Measurements from ENCODE around the gene GPAM. TPM values are rescaled to one million over a fixed set of nuclear protein-coding genes. Genes with fewer than 3 reads are reported as not detected.

The GPAM gene, protein sequence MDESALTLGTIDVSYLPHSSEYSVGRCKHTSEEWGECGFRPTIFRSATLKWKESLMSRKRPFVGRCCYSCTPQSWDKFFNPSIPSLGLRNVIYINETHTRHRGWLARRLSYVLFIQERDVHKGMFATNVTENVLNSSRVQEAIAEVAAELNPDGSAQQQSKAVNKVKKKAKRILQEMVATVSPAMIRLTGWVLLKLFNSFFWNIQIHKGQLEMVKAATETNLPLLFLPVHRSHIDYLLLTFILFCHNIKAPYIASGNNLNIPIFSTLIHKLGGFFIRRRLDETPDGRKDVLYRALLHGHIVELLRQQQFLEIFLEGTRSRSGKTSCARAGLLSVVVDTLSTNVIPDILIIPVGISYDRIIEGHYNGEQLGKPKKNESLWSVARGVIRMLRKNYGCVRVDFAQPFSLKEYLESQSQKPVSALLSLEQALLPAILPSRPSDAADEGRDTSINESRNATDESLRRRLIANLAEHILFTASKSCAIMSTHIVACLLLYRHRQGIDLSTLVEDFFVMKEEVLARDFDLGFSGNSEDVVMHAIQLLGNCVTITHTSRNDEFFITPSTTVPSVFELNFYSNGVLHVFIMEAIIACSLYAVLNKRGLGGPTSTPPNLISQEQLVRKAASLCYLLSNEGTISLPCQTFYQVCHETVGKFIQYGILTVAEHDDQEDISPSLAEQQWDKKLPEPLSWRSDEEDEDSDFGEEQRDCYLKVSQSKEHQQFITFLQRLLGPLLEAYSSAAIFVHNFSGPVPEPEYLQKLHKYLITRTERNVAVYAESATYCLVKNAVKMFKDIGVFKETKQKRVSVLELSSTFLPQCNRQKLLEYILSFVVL
- 1 to 10 TPM in 3 of 4 donors, under 1 TPM in 1; 1.00 to 6.6 (median 5.8) TPM for total RNA-seq

DNA sequence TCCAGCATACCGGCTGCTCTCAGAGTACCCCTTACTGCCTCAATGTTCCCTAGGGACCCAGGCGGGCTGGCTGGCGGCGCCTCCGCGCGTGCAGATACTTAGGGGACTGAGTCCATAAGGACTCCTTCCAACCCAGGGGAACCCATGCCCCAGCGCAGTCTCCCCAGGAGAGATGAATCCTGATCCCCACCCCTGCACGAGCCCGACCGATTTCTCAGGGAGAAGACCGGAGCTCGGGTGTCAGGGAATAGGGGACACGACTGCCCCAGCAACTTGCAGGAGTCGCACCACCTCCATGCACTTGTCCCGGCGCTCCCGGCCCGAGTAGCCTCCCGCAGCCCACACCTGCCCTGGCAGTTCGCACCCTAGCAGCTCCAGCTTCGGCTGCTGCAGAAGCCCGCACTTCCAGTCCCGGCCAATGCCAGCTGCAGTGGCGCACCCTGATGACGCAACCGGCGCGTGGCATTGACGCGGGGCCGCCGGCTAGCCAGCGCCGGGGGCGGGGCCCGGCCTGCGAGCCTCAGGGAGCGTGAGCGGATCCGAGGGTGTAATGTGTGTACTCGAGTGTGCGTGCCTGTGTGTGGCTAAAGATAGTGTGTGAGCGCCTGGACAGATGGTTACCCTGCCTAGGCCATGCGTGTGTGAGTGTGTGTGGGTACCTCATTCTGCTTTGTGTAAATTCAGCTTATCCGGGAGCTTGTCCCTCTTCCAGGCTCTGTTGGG, at the start of gene GPAM:
TSS of gene GPAM (minus strand) at position 437 of the 723 bp plus-strand sequence. CDS start 1,981 bp downstream, outside the sequence.
- in situ Hi-C loops (cut with MboI; ENCODE audit: low pct_ligation_motif_present in 1 of 4, low pct_unique_long_range_greater_than_20kb in 1 of 4, low sequenced_read_pairs in 3 of 4) = loop anchor here (25.0 kb wide), 2 partner anchors 129 to 254 kb away; partner anchors contain the start of genes VTI1A (in 4 of the 4) and ZDHHC6 (in 4 of the 4)
- H3K27me3 ChIP-seq = no peaks in the 10 kb centered on the region
- peak within 1 kb of the TSS; percentile 74 to 82 (median 79) for H3K27ac ChIP-seq
- 1% methylated on average over 18 of the region's 46 CpGs; no CpG with 5 or more reads in 1 of the 2 donors for WGBS, 2 donors (ENCODE audit: low coverage in 1 of 2)
- TF ChIP-seq EP300 (IDR thresholded peaks at IDR 0.05; ENCODE audit: low read depth) = peak; percentile 19
- peak; percentile 80 for TF ChIP-seq POLR2A (IDR thresholded peaks at IDR 0.05)
- peak; percentile 89 to 92 (median 92) for TF ChIP-seq POLR2AphosphoS5 (IDR thresholded peaks at IDR 0.05)
- TF ChIP-seq CTCF (IDR thresholded peaks at IDR 0.05) = peak in 1 of 5 experiments; percentile 28
- peak within 1 kb of the TSS; percentile 41 to 84 (median 66) for H3K4me3 ChIP-seq
- H3K36me3 ChIP-seq = no peaks in the 10 kb centered on the region
- peaks cover 10 to 13% (median 12%) of the 10 kb centered on the region in 4 donors for H3K4me1 ChIP-seq
- no peaks in the 10 kb centered on the region for H3K9me3 ChIP-seq
- intact Hi-C loops (cut with DNase I; ENCODE audit: low total_unique reads) = no loop called here
- DNase-seq = peak; percentile 98

DNA sequence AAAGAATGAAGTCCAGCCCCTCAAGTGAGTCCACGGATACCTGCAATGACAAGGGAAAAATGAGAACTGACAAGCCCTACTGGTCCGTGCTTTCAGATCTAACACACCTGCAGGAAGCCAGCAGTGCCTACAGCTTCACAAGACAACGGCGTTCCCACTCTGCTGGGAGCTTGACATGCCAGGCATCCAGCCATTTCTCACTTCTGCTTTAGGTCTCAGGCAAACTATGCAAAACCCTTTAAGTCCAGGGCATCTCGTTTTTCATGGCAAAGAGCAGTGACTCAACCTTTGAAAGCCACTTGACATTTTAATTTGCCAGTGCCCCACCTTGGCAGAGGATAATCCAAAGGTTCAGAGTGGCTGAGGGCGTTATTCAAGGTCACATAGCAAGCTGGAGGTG, 49.1 kb upstream of the GPAM start:
- Histone ChIP-seq H3K27ac (no peak overlapping the region), H3K27me3 (no peaks in the 10 kb centered on the region), H3K36me3 (no peaks in the 10 kb centered on the region), H3K4me3 (no peak overlapping the region), H3K9me3 (no peaks in the 10 kb centered on the region), H3K4me1 (no peaks in the 10 kb centered on the region)
- in situ Hi-C loops (cut with MboI; ENCODE audit: low pct_ligation_motif_present in 1 of 4, low pct_unique_long_range_greater_than_20kb in 1 of 4, low sequenced_read_pairs in 3 of 4) = no loop called here
- intact Hi-C loops (cut with DNase I; ENCODE audit: low total_unique reads) = no loop called here
- 51 to 59% methylated on average over 3 to 6 of the region's 6 CpGs for WGBS, 2 donors (ENCODE audit: low coverage in 1 of 2)
- TF ChIP-seq POLR2AphosphoS5 (IDR thresholded peaks at IDR 0.05) (no peak), EP300 (IDR thresholded peaks at IDR 0.05; ENCODE audit: low read depth) (no peak), POLR2A (IDR thresholded peaks at IDR 0.05) (no peak), CTCF (IDR thresholded peaks at IDR 0.05) (no peak)
- DNase-seq = no peak

DNA sequence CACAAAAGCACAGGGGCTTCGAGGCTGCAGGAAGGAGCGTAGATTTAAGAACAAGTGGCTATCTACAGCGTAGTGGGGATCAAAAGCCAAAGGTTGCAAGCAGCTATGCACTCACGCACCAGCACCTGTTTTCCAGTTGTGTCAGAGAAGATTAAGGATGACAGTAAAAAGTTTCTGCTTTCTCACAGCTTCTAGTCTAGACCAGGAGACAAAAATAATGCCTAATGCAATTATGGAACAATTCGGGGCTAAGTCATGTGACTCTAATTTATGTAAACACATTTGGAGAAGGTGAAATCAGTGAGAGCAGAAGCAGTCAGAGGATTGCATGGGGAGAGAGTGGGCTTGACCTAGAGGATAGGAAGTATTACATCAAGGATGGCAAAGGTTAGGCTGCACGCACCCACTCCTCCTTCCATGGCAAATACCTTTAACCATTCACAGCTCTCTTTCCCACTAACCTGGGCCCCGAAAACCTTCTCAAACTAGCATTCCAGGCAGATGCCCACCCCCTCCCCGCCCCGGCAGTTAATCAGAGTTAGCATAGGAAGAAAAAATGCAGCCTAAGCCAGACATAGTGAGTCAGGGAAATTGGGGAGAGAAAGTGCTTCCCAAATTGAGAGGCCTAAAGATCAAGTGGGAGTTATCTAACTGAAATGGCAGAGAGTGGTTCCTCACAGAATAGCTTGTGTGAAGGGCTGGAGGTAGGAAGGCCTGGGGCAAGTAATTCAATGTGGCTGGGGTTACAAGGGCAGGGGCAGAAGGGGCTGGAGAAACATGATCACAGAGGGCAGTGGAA, 48.2 kb upstream of the GPAM start:
- H3K4me1 ChIP-seq = no peaks in the 10 kb centered on the region
- H3K27ac ChIP-seq = no peak overlapping the region
- 53 to 72% methylated on average over 8 to 9 of the region's 9 CpGs for WGBS, 2 donors (ENCODE audit: low coverage in 1 of 2)
- no peaks in the 10 kb centered on the region for H3K36me3 ChIP-seq
- H3K27me3 ChIP-seq = no peaks in the 10 kb centered on the region
- intact Hi-C loops (cut with DNase I; ENCODE audit: low total_unique reads) = no loop called here
- H3K4me3 ChIP-seq = no peak overlapping the region
- no peaks in the 10 kb centered on the region for H3K9me3 ChIP-seq
- TF ChIP-seq CTCF (IDR thresholded peaks at IDR 0.05) = no peak
- no peak for TF ChIP-seq EP300 (IDR thresholded peaks at IDR 0.05; ENCODE audit: low read depth)
- TF ChIP-seq POLR2A (IDR thresholded peaks at IDR 0.05) = no peak
- TF ChIP-seq POLR2AphosphoS5 (IDR thresholded peaks at IDR 0.05) = no peak
- no peak for DNase-seq
- in situ Hi-C loops (cut with MboI; ENCODE audit: low pct_ligation_motif_present in 1 of 4, low pct_unique_long_range_greater_than_20kb in 1 of 4, low sequenced_read_pairs in 3 of 4) = no loop called here

Data from transverse colon (tissue), 4 donors.